Astrocyte (in vitro differentiated cells and primary cell): Measurements from ENCODE around the gene CFI. TPM values are rescaled to one million over a fixed set of nuclear protein-coding genes. Genes with fewer than 3 reads are reported as not detected.

ENCODE experiments used
- DNase-seq: peaks from one replicate; pipeline ENCODE4 v3.0.0-alpha.2; 2010; ENCODE audit warnings: low read depth
- FAIRE-seq: peaks from 2 replicates; lab custom pipeline; 2011; peaks lifted over from hg19 to GRCh38; lab: Jason Lieb, UNC
- H2AFZ ChIP-seq: 2 replicates; pipeline ENCODE4 v1.6.0; 2012; ENCODE audit warnings: low read depth, low read length, inconsistent platforms
- H3K27ac ChIP-seq: 2 replicates; pipeline ENCODE4 v1.5.1; 2011; ENCODE audit warnings: low read depth, low read length, inconsistent platforms
- H3K27me3 ChIP-seq: 2 replicates; pipeline ENCODE4 v1.6.0; 2011; ENCODE audit warnings: low read length, inconsistent platforms; ENCODE audit not compliant: insufficient read depth
- H3K36me3 ChIP-seq: 2 replicates; pipeline ENCODE4 v1.5.1; 2011; ENCODE audit warnings: low read length, inconsistent platforms; ENCODE audit not compliant: insufficient read depth
- H3K4me1 ChIP-seq: 2 replicates; pipeline ENCODE4 v1.5.1; 2011; ENCODE audit warnings: low read length, inconsistent platforms; ENCODE audit not compliant: insufficient read depth
- H3K4me2 ChIP-seq: 2 replicates; pipeline ENCODE4 v1.6.0; 2012; ENCODE audit warnings: low read length, inconsistent platforms
- H3K4me3 ChIP-seq: 2 replicates; pipeline ENCODE4 v1.5.1; 2011; ENCODE audit warnings: low read depth, mild to moderate bottlenecking, low read length, inconsistent platforms; ENCODE audit not compliant: insufficient read depth
- H3K79me2 ChIP-seq: 2 replicates; pipeline ENCODE4 v1.6.0; 2012; ENCODE audit warnings: mild to moderate bottlenecking, low read length, inconsistent platforms; ENCODE audit not compliant: insufficient read depth
- H3K9ac ChIP-seq: 2 replicates; pipeline ENCODE4 v1.6.0; 2012; ENCODE audit warnings: mild to moderate bottlenecking, low read length, inconsistent platforms
- H3K9me3 ChIP-seq: 2 replicates; pipeline ENCODE4 v1.5.1; 2012; ENCODE audit warnings: low read depth, mild to moderate bottlenecking, low read length, inconsistent platforms; ENCODE audit not compliant: insufficient read depth
- H4K20me1 ChIP-seq: 2 replicates; pipeline ENCODE4 v1.6.0; 2012; ENCODE audit warnings: low read length, inconsistent platforms; ENCODE audit not compliant: insufficient read depth
- H3K27ac Mint-ChIP-seq: one replicate; pipeline ENCODE4 v1.8.0; 2021; ENCODE audit warnings: mild to moderate bottlenecking, mixed read lengths; ENCODE audit not compliant: unreplicated experiment
- H3K27me3 Mint-ChIP-seq: one replicate; pipeline ENCODE4 v1.8.0; 2021; ENCODE audit warnings: low read depth, mixed read lengths; ENCODE audit not compliant: unreplicated experiment
- H3K36me3 Mint-ChIP-seq: one replicate; pipeline ENCODE4 v1.8.0; 2021; ENCODE audit warnings: low read depth, mixed read lengths; ENCODE audit not compliant: unreplicated experiment
- H3K4me1 Mint-ChIP-seq: one replicate; pipeline ENCODE4 v1.8.0; 2021; ENCODE audit warnings: low read depth, mixed read lengths; ENCODE audit not compliant: unreplicated experiment
- H3K4me3 Mint-ChIP-seq: one replicate; pipeline ENCODE4 v1.8.0; 2021; ENCODE audit warnings: mild to moderate bottlenecking, moderate library complexity, mixed read lengths; ENCODE audit not compliant: unreplicated experiment
- H3K9me3 Mint-ChIP-seq: one replicate; pipeline ENCODE4 v1.8.0; 2021; ENCODE audit warnings: mild to moderate bottlenecking, mixed read lengths; ENCODE audit not compliant: unreplicated experiment
- EZH2 ChIP-seq: IDR thresholded peaks from 2 replicates; pipeline ENCODE4 v1.6.1; 2012; ENCODE audit warnings: mild to moderate bottlenecking, low read length, inconsistent platforms; ENCODE audit not compliant: insufficient read depth
- total RNA-seq: library from RNA; stranded (reverse); gene quantifications from 2 replicates; pipeline ENCODE4 v1.2.1, GENCODE V29; 2021
- TF ChIP-seq, protein P1 (sequence below): IDR thresholded peaks from 2 replicates; pipeline ENCODE4 v1.5.1; 2011; ENCODE audit warnings: low read depth, mild to moderate bottlenecking, inconsistent platforms, low read length, moderate library complexity; ENCODE audit not compliant: insufficient read depth

Gene CFI
- total RNA-seq, 1 donor from 2014 or later: not detected

DNA sequence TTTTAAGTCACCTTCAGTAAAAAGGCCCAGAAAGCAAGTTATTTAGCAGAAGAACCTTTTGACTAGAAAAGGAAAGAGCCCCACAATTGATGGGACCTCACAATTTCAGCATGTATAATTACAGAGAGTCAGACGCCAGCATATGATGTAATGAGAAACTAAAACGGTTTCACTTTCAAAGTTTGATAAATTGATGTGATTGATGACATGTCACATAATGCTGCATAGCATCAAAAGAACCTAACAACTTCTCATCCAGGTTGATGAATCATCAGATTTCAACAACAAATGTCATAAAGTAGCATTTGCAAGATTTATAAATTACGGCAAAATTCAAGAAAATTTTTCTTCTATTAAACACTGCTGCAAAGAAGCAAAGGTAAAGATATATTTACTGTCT, 9.9 kb upstream of the CFI start:
- Histone ChIP-seq H3K27me3 (no peaks in the 10 kb centered on the region), H3K9ac (no peak overlapping the region), H3K4me2 (no peak overlapping the region), H3K27ac (no peak overlapping the region), H3K36me3 (no peaks in the 10 kb centered on the region), H3K4me1 (peaks cover 4% of the 10 kb centered on the region), H3K9me3 (no peaks in the 10 kb centered on the region), H3K4me3 (no peak overlapping the region), H3K79me2 (peaks cover 14% of the 10 kb centered on the region), H2AFZ (no peak overlapping the region), H4K20me1 (peaks cover 1% of the 10 kb centered on the region)
- Mint-ChIP-seq H3K4me1 (no peaks in the 10 kb centered on the region), H3K36me3 (no peaks in the 10 kb centered on the region), H3K27me3 (no peaks in the 10 kb centered on the region), H3K27ac (no peak overlapping the region), H3K9me3 (no peaks in the 10 kb centered on the region), H3K4me3 (no peak overlapping the region)
- TF ChIP-seq, protein P1, sequence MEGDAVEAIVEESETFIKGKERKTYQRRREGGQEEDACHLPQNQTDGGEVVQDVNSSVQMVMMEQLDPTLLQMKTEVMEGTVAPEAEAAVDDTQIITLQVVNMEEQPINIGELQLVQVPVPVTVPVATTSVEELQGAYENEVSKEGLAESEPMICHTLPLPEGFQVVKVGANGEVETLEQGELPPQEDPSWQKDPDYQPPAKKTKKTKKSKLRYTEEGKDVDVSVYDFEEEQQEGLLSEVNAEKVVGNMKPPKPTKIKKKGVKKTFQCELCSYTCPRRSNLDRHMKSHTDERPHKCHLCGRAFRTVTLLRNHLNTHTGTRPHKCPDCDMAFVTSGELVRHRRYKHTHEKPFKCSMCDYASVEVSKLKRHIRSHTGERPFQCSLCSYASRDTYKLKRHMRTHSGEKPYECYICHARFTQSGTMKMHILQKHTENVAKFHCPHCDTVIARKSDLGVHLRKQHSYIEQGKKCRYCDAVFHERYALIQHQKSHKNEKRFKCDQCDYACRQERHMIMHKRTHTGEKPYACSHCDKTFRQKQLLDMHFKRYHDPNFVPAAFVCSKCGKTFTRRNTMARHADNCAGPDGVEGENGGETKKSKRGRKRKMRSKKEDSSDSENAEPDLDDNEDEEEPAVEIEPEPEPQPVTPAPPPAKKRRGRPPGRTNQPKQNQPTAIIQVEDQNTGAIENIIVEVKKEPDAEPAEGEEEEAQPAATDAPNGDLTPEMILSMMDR: no peak
- TF ChIP-seq EZH2: no peak
- DNase-seq (no peak), FAIRE-seq (no peak)

DNA sequence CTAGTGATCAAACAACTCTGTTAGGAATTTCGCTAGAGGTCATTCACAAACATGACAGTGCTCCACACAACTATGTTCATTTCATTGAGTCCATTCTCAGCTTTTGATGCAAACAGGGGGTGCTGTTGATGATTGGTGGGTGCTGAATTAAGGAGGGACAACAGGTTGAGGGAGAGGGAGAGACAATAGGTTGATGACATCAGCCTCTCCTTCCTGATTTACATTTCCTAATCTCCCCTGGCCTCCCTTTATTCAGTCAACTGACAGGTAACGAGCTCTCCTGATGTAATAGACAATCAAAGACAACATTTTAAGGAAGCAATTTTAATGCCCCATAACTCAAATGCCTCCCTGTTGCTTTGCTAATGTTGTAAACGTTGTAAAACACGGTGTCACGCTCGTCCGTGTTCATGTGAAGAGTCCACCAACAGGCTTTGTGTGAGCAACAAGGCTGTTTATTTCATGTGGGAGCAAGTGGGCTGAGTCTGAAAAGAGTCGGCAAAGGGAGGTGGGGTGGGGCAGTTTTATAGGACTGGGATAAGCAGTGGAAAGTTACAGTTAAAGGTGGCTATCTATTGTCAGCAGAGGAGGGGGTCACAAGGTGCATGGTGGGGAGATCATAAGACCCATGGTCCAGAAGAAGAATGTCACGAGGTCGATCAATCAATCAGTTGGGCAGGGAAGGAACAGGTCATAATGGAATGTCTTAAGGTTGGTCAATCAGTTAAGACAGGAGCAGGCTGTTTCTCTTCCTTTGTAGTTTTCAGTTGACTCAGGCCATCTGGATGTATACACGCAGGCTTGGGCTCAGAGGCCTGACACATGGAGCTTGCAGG, 9.0 kb upstream of the CFI start:
- Mint-ChIP-seq H3K4me1 (no peaks in the 10 kb centered on the region), H3K4me3 (no peak overlapping the region), H3K27ac (no peak overlapping the region), H3K9me3 (no peaks in the 10 kb centered on the region), H3K36me3 (no peaks in the 10 kb centered on the region), H3K27me3 (no peaks in the 10 kb centered on the region)
- H4K20me1 ChIP-seq: no peaks in the 10 kb centered on the region
- no peak overlapping the region for H3K4me3 ChIP-seq
- no peak overlapping the region for H3K4me2 ChIP-seq
- H3K27ac ChIP-seq: no peak overlapping the region
- no peaks in the 10 kb centered on the region for H3K9me3 ChIP-seq
- DNase-seq (no peak), FAIRE-seq (no peak)
- H3K27me3 ChIP-seq: no peaks in the 10 kb centered on the region
- no peak overlapping the region for H2AFZ ChIP-seq
- peaks cover 4% of the 10 kb centered on the region for H3K79me2 ChIP-seq
- peaks cover 4% of the 10 kb centered on the region for H3K4me1 ChIP-seq
- H3K9ac ChIP-seq: no peak overlapping the region
- TF ChIP-seq, protein P1: no peak
- no peaks in the 10 kb centered on the region for H3K36me3 ChIP-seq

DNA sequence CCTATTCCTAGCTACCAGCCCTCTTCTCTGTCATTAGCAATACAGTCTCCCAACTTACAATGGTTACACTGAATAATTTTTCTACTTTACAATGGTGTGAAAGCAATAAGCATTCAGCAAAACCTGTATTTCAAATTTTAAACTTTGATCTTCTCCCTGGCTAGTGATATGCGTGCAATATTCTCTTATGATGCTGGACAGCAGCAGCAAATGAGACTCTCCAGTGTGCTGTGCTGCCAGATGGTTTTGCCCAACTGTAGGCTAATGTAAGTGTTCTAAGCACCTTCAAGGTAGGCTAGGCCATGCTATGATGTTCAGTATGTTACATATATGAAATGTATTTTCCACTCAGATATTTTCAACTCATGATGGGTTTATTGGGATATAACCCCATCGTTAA, 7.9 kb upstream of the CFI start:
- no peak overlapping the region for H3K4me2 ChIP-seq
- H3K27ac ChIP-seq: no peak overlapping the region
- FAIRE-seq (no peak), DNase-seq (no peak)
- peaks cover under 1% of the 10 kb centered on the region for H3K4me1 ChIP-seq
- no peaks in the 10 kb centered on the region for H3K9me3 ChIP-seq
- no peaks in the 10 kb centered on the region for H3K4me1 Mint-ChIP-seq
- no peaks in the 10 kb centered on the region for H3K9me3 Mint-ChIP-seq
- no peaks in the 10 kb centered on the region for H3K79me2 ChIP-seq
- H3K9ac ChIP-seq: no peak overlapping the region
- H3K36me3 Mint-ChIP-seq: no peaks in the 10 kb centered on the region
- no peaks in the 10 kb centered on the region for H3K27me3 ChIP-seq
- H3K27me3 Mint-ChIP-seq: peaks cover 2% of the 10 kb centered on the region
- H3K4me3 Mint-ChIP-seq: no peak overlapping the region
- H3K36me3 ChIP-seq: no peaks in the 10 kb centered on the region
- no peak overlapping the region for H3K4me3 ChIP-seq
- no peaks in the 10 kb centered on the region for H4K20me1 ChIP-seq
- TF ChIP-seq, protein P1: no peak
- no peak for TF ChIP-seq EZH2
- H2AFZ ChIP-seq: no peak overlapping the region
- no peak overlapping the region for H3K27ac Mint-ChIP-seq
